HG02678 (cell line): ENCODE results near the gene PLD3.

ENCODE experiments used
- ATAC-seq: cut with Tn5 transposase; IDR thresholded peaks from one replicate; pipeline ENCODE4 v1.9.1; 2021; ENCODE audit warnings: mild to moderate bottlenecking, moderate library complexity; ENCODE audit not compliant: unreplicated experiment

PLD3 gene

DNA sequence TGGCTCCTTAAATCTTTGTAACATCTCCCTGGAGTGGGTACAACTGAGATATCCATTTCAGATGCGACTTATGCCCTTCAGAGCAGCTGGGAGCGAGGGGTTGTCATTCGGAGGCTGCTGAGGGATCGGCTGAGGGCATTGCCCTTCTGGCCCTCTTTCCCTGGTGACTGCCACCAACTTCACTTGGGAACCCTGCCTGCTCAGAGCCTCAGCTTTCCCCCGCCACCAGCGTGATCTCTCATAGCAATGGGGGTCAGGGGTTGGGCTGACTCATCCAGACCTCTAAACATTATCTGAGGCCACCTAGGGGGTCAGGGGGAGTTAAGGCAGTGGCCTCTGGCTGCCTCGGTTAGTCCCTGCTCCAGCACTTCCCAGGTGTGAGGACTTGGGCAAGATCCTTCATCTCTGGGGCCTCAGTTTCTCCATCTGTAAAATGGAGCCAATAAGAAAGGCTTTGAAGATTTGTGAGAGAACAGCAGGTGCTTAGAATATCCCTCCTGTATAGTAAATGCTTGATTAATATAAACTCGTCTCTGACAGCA, 63.5 kb downstream of the PLD3 start:
- ATAC-seq = no peak

DNA sequence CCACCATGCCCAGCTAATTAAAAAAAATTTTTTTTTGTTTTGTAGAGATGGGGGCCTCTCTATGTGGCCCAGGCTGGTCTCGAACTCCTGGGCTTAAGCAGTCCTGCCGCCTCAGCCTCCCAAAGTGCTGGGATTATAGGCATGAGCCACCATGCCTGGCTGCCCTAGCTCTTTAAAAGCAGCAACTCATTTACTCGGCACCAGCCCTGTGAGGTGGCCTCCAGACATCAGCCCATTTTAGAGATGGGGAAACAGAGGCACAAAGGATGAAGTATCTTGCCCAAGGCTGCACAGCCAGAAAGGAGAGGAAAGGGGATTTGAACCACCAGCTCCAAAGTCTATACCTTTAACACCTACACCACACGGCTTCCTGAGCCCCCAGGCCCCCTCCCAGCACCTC, 64.4 kb downstream of the PLD3 start:
- ATAC-seq = no peak

DNA sequence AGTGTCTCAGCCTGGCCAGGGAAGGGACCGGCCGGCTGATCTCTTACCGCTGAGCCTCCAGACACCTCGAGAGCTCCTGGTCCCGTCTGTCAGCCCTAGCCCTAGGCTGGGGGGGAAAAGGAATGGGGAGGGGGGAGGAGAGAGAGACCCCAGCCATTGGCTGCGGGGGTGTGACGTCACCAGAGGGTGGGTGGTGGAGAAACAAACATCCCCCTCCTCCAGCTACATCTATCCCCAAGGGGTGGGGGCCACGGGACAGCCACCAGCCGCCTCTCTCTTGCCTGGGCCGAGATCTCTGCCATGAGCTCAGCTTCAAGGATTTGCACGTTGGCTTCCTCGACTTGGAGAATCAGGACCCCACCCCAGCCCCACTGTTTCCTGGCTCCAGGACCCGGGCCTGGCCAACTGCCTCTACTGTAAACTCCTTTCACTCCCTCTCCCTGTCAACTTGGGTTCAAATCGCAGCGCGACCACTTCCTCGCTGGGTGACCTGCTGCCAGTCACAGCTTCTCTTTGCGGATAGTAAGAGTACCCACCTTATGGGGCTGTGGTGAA, 64.9 kb downstream of the PLD3 start, which contains the start of gene PRX:
Gene PRX (minus strand): TSS at position 88 of the 555 bp plus-strand sequence. CDS start 5,446 bp downstream, outside the sequence.
- ATAC-seq = no peak

DNA sequence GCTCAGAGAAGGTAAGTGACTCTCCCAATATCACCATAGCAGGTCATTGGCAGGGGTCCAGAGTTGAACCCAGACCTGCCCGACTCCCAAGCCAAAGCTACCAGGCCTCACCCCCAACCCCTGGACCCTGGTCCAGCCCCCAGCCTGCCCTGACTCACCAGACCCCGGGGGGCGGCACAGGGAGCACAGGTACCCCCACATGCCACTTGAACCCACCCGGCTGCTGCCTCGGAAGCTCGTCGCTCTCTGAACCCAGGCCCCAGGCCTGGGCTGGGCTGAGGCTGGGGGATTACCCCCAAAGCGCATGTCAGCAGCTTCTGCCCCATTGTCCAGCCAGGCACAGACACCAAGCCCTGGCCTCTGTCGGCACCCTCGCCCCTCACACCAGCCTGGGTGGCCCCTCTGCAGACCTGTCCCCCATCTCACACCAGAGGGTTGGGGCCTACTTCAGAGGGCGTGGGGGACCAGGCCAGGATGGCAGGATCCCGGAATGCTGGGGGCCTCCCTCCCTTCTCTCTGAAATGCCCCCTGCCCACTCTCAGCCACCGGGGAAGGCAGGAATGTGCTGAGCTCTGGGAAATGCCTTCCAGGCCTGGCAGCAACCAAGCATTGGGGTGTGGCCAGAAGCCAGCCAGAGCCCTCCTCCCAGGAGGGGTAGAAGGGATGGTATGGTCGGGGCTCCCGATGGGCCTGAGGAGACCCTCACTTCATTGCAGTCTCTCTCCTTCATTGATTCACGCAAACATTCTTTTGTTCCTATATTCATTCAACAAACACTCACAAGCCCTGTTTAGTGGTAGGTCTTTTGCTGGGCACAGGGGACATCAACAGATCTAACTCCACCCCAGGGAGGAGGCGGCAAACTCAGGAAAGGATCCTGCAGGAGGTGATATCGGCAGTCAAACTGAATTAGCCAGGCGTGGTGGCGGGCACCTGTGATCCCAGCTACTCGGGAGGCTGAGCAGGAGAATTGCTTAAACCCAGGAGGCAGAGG, 66.3 kb downstream of the PLD3 start:
- no peak for ATAC-seq

DNA sequence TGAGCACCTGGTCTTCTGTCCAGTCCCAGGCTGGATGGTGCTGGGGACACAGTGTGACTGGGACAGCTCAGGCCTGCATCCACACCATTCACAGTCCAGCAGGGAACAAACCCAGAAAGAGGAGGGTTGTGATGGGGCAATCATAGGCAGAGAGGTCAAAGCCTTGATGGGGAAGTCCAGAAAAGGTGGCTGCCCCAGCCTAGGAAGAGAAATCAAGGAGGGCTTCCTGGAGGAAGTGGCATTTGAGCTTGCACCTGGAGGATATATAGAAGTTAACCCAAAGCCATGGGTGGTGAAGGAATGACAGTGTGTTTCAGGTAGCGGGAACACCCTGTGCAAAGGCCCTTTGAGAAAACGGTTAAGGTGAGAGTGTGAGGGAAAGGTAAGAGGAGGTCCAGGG, 67.3 kb downstream of the PLD3 start:
- no peak for ATAC-seq

DNA sequence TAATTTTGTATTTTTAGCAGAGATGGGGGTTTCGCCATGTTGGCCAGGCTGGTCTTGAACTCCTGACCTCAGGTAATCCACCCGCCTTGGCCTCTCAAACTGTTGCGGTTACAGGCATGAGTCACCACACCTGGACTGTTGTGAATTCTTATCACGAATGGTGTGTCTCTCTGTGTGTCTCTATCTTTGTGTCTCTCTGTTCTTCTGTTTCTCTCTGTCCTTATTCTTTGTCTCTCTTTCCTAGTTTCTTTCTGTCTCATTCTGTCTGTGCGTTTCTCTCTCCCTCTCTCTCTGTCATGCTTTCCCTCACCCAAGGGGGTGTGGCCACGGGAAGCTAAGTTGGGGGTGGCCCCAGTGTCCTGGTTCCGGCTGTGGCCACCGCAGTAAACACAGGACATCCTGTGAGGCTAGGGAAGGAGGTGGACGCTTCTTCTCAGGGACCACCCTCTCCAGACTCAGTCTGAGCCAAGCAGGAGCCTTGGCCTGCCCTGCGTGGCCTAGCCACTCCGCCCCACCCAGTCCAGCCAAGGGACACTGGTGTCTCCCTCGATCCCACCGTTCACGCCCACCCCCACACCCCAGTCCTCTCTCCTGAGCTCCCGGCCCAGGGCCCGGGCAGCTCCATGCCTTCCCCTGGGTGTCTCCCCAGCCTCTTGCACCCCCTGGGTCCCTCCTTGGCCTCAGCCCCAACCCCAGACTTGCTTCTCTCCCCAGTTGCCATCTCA, 68.6 kb downstream of the PLD3 start:
- ATAC-seq = no peak

DNA sequence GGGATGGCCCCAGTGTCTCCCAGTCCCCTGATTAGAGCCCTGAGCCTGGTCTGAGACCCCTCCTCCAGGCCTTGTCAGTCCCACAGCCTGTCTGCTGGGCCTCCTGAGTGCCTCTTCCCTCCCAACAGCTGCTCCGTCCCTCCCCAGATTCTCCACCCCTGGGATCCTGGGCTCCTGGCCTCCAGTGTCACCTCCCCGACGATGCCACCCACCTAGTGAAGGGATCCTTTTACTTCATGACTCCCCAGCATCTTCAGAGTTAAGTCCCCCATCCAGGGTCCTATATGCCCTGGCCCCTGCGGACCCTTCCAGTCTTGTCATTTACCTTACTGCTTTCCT, 69.1 kb downstream of the PLD3 start:
- ATAC-seq = no peak

DNA sequence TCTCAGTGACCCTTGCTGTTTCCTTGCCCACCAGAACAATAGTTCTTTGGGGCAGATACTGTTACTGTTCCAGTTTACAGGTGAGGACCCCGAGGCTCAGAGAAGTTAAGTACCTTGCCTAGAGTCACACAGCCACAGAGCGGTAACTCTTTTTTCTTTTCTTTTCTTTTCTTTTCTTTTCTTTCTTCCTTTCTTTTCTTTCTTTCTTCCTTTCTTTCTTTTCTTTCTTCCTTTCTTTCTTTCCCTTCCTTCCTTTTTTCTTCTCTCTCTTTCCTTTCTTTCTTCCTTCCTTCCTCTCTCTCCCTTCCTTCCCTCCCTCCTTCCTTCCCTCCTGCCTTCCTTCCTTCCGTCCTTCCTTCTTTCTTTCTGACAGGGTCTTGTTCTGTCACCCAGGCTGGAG, 69.5 kb downstream of the PLD3 start:
- no peak for ATAC-seq

DNA sequence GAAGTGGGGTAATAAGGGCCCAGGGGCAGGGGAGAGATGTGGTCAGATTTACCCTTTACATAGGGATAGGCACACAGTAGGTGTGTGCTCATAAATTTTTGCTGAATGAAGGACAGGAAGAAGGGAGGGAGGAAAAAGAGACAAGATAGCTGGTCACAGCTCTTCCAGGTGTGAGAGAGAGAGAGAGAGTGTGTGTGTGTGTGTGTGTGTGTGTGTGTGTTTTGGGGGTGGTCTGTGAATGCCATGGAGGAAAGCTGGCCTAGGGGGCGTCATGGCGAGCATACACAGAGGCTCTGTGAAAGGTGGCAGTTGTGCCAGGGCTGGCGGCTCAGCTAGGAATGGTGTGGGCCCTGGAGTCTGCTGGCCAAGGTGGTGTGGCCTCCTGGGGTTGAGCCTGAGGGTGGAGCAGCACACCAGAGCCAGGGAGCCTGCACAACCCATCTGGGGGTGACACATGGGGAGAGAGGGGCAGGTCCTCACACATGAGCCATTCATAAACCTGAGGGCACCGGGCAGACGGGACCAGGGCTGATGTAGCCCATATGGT, 70.6 kb downstream of the PLD3 start:
- no peak for ATAC-seq

DNA sequence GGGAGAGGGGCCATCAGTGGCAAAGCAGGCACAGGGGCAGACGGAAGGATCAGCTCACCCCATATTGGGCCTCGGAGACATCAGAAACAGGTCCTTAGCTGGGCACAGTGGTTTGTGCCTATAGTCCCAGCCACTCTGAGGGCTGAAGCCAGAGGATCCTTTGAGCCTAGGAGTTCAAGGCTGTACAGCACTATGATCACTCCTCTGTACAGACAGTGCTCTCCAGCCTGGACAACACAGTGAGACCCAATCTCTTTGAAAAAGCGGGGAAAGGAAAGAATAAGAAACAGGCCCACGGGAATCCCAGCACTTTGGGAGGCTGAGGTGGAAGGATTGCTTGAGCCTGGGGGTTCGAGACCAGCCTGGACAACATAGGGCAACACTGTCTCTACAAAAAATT, 71.3 kb downstream of the PLD3 start:
- no peak for ATAC-seq

DNA sequence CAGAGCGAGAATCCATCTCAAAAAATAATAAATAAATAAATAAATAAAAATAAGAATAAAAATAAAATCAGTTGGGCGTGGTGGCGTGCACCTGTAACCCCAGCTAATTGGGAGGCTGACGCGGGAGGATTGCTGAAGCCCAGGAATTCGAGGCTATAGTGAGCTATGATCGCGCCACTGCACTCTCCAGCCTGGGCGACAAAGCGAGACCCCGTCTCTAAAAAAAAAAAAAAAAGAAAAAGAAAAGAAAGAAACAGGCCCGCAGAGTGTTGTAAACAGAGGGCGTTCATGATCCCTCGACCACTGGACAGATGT, 71.9 kb downstream of the PLD3 start:
- no peak for ATAC-seq

DNA sequence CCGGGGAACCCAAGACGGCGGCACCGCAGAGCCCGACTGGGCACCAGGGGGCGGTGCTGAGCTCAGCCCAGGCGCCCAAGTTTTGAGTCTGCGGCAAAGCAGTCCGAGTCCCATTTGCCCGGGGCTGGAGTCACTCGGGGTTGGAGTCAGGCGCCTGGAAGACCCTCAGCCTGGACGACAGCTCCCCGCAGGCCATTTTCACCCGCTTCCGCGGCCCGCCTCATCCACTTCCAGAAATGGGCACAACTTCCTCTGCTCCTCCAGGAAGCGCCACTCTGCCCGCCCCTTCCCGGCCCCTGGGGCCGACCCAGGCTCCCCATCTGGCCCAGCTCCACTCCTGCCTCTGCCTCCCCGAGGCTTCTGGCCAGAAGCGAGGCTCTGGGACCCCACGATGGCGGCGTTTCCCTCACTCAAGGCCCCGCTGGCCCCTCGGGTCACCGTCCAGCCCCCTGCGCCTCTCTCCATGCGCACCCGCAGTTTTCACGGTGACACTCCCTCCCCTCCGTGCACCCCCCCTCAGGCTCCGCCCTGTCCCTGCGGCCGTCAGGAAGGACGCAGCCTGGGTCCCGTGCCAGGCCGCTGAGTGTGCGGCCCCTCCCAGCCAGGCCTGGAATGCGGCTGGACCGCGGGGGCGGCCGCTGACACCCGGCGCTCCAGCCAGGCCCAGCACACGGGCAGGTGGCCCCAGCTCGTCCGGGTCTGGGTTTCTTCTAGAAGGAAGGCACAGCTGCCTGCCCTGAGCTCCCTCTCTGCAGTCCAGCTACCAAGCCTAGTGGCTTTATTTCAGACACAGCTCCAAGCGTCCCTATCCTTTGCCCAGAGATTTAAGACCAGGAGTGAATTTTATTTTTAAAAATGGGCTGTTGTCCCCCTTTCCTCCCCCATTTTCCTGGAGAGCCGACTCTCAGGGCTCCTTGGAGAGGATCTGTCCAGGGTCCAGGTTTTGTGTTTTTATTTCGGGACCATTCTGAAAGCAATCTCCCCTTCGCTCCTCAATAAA, 72.6 kb downstream of the PLD3 start:
- peak; percentile 43 for ATAC-seq

DNA sequence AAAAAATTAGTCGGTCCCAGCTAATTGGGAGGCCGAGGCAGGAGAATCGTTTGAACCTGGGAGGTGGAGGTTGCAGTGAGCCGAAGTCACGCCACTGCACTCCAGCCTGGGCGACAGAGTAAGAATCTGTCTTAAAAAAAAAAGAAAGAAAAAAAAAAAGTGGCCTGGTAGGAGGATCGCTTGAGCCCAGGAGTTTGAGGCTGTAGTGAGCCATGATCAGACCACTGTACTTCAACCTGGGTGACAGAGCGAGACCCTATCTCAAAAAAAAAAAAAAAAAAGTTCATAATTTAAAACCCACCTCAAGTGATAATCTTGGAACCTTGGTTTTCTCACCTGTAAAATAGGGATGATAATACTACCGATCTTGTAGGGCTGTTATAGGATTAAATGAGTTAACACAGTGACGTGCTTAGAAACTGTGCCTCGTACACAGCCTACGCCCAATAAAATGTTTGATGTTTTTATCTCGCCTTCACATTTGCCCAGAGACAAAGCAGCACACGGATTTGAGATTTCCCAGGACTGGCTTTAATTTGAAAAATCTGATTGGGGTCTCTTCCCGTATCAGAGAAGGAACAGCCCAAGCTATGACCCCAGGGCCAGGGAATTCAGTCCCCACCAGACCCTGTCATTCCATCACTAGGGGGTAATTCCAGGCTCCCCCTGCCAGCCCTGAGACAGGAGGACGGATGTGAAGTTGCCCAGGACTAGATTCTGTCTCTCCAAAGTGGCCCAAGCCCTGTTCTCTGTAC, 73.7 kb downstream of the PLD3 start:
- no peak for ATAC-seq

DNA sequence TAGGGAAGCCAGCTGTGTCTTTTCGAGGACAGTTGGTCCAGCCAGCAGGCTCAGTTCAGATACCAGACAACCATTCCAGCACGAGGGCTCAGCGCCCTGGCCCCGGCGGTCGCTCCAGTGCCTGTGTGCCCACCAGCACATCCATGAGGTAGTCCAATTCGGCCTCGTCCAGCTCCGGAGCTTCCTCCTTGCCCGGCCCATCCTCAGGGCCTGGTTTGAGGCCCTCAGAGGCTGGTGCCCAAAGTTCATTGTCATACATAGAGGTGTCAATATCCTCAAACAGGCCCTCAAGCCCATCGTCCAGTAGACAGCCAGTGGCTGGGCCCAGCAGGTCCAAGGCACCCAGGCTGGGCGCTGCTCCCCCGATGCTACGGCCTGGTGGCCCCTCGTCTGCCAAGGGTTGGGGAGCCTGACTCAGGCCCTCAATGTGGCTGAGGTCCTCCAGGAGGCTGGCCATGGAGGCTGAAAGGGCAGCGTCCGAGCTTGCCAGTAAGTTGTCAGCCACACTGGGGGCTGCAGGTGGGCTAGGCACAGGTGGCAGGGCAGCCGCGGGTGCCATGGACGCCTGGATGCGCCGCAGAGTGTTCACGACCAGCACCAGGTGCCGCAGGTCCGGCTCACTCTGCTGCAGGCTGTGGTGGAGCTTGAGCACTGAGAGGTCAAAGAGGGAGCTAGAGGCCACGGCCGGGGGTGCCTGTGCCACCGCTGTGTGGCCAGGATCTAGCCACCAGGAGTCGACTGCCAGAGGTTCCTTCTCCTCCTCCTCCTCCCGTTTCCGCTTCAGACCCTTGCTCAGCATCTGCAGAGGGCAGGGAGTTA, 74.5 kb downstream of the PLD3 start:
- ATAC-seq = no peak

DNA sequence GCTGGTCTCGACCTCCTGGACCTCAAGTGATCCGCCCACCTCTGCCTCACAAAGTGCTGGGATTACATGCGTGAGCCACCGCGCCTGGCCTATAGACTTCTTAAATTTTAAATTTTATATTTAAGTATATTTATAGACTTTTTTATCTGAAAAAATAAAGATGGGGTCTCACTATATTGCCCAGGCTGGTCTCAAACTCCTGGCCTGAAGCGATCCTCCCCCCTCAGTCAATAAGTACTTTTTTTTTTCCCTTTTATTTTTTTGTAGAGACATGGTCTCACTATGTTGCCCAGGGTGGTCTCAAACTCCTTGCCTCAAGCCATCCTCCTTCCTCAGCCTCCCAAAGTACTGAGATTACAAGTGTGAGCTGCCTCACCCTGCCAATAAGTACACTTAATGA, 75.4 kb downstream of the PLD3 start:
- no peak for ATAC-seq

DNA sequence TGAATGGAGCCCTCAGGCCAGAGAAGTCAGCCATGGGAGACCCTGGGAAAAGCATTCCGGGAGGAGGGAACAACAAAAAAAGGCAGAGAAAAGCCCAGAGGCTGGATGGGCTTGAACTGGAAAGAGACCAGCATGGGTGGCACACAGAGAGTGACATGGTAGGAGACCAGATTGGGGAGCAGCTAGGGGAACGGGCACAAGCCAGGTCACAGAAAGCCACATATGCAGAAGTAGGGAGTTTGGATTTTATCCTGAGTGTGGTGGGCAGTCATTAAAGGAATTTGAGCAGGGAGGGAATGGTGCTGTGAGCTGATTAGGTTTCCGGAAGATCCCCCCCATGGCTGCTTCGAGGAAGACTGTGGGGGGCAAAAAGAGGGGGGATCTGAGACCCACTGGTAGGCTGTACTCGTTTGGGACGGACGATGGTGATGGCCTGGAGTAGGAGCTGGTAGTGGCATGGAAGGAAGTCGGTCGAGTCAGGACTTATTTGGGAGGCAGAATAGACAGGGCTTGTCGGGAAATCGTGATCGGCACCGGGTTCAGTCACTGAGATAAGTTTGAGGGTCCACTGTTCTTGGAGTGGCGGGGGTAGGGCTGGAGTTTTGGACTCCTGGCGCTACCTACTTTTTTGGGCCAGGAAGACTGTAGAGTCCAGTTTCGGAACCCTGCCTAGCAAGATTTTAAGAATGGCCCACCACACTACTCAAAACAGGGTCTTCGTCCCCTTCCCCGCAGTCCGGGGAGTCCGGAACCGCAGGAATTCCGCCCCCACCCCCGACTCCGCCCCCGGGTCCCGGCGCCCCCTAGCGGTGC, 76.3 kb downstream of the PLD3 start:
- no peak for ATAC-seq

DNA sequence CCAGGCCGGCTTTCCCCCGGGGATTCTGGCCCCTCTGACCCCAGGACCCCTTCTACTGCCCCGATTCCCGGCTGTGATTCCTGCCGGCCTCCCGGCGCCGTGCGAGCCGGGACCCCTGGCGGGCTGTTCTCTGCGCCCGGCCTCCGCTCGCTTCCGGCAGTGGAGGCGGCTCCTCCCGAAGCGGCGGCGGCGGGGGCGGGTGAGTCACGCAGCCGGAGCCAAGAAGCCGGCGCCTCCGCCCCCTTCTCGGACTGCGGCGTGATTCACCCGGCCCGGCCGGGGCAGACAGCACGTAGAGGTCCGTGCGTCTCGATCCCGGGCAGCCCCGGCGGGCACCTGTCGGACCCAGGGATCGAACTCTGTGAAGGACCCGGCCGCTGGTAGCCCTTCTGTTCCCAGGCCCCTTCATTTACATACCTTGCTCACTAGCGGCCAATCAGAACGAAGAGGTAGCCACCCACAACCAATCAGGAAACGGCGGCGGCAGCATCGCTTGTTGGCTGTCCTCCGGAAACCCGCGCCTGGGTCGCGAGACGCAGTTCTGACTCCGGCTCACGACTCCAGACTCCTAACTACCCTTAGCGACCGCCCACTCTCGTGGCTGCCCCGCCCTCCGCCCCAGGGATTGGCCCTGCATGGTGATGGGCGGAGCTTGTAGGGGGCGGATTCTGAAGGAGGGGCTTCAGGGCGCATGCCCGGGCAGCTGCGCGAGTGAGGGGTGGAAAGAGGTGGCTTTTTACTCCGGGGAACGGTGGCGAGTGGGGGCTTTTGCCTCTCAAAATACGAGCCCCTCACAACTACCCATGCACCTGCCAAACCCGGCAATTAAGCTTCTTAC, 77.2 kb downstream of the PLD3 start, which contains the start of gene SERTAD1:
Gene SERTAD1 (minus strand): TSS at position 543 of the 838 bp plus-strand sequence. CDS start 2,446 bp downstream, outside the sequence.
- ATAC-seq = peak; percentile 87
